ENCODE measurements around the gene NOCT. TPM values are rescaled to one million over a fixed set of nuclear protein-coding genes. Genes with fewer than 3 reads are reported as not detected.

NOCT gene
- total and polyA plus RNA-seq, 2 of the 8 experiments (the other 6 are each of a cell fraction or from before 2014, with no cell fraction given): 10.4 to 45.5 TPM

GRCh38 chr4:139015948-139016471 is 429 bp downstream of the NOCT start:
- Histone ChIP-seq H3K14ac (ENCODE audit: insufficient read length) (no peak overlapping the region), H2BK15ac (ENCODE audit: low read length) (no peak overlapping the region), H3K79me2 (ENCODE audit: control insufficient read depth in 1 of 2, insufficient read depth in 2 of 2, low read length in 2 of 2) (peaks cover 4 to 43% of the 10 kb centered on the region in 2 experiments), H2AFZ (ENCODE audit: low read length) (no peak overlapping the region), H2BK12ac (ENCODE audit: low read depth, low read length) (no peak overlapping the region), H3K27ac (ENCODE audit: low read depth, low read length) (peak overlapping the region; percentile 89; the same call in 1 of the 2 replicates), H3K79me1 (ENCODE audit: low read depth, low read length) (peaks cover 3% of the 10 kb centered on the region; the same call in 1 of the 2 replicates), H2BK5ac (ENCODE audit: low read depth, low read length) (no peak overlapping the region), H2BK120ac (replicated peaks; ENCODE audit: low read depth, low read length) (no peak overlapping the region), H3K9me3 (ENCODE audit: insufficient read depth in 2 of 2, low read depth in 1 of 2, low read length in 1 of 2) (no peaks in the 10 kb centered on the region), H2BK20ac (ENCODE audit: low read length) (no peak overlapping the region), H3K18ac (ENCODE audit: extremely low read depth, low read length) (peak overlapping the region; percentile 15), H4K91ac (replicated peaks; ENCODE audit: insufficient read length, low read length) (no peak overlapping the region), H3K27me3 (replicated peaks in 1 of 4; ENCODE audit: control insufficient read depth in 3 of 4, extremely low read depth in 1 of 4, insufficient read depth in 3 of 4, low read length in 3 of 4) (no peaks in the 10 kb centered on the region), H3K9ac (replicated peaks in 1 of 4; ENCODE audit: extremely low read depth in 1 of 4, low read depth in 3 of 4, low read length in 3 of 4) (peak overlapping the region; percentile 77 to 98 (median 85)), H3K56ac (replicated peaks; ENCODE audit: insufficient read length, low read depth, low read length) (peak overlapping the region; percentile 64), H3K4me1 (replicated peaks in 1 of 4; ENCODE audit: control insufficient read depth in 3 of 4, insufficient read depth in 4 of 4, low read length in 3 of 4) (peaks cover 17 to 26% (median 23%) of the 10 kb centered on the region in 4 experiments), H3K4me3 (ENCODE audit: extremely low read depth in 1 of 4, insufficient read depth in 2 of 4, low read depth in 3 of 4, low read length in 4 of 4) (peak overlapping the region; percentile 90 to 98 (median 92)), H4K20me1 (replicated peaks in 1 of 2; ENCODE audit: control insufficient read depth in 1 of 2, insufficient read depth in 2 of 2, low read length in 2 of 2) (peaks cover 2 to 8% of the 10 kb centered on the region in 2 experiments), H3K23me2 (ENCODE audit: low read depth, low read length) (peaks cover 4% of the 10 kb centered on the region; the same call in 1 of the 2 replicates), H3K4ac (replicated peaks; ENCODE audit: insufficient read length, low read depth, low read length) (peak overlapping the region; percentile 73), H4K5ac (ENCODE audit: insufficient read length, low read depth, low read length) (peak overlapping the region; percentile 62), H2AK5ac (ENCODE audit: low read depth, low read length) (no peak overlapping the region), H3K23ac (ENCODE audit: insufficient read length) (no peak overlapping the region), H4K8ac (ENCODE audit: extremely low read depth, insufficient read depth, low read length) (peak overlapping the region; percentile 62), H3K36me3 (ENCODE audit: control insufficient read depth in 2 of 4, insufficient read depth in 4 of 4, low read length in 3 of 4) (no peaks in the 10 kb centered on the region; a peak in 1 of 8 replicates), H3K4me2 (ENCODE audit: insufficient read depth in 1 of 2, low read depth in 2 of 2, low read length in 2 of 2) (peak overlapping the region; percentile 75 to 94)
- TF ChIP-seq POLR2A (IDR thresholded peaks at IDR 0.05; ENCODE audit: control extremely low read depth in 1 of 2, low read depth in 2 of 2, low read length in 2 of 2): peak in 1 of 2 experiments; percentile 8; a peak in 1 of 3 replicates
- no peak for TF ChIP-seq E2F6 (IDR thresholded peaks at IDR 0.05)
- TF ChIP-seq KDM4A (IDR thresholded peaks at IDR 0.05; ENCODE audit: low read depth, low read length, severe bottlenecking): peak; percentile 64
- TF ChIP-seq TAF7 (optimal IDR thresholded peaks at IDR 0.05; ENCODE audit: borderline replicate concordance, low read depth, low read length): peak; percentile 11
- TF ChIP-seq ZNF274 (IDR thresholded peaks at IDR 0.05; ENCODE audit: borderline replicate concordance, extremely low read depth, low read length): no peak
- TF ChIP-seq YY1 (IDR thresholded peaks at IDR 0.05; ENCODE audit: low read depth, low read length): 0 out of 2 replicates have a peak, but pooled peaks have one; percentile 41
- no peak for TF ChIP-seq SUZ12 (IDR thresholded peaks at IDR 0.05; ENCODE audit: low read length)
- peak; percentile 33 for TF ChIP-seq SAP30 (IDR thresholded peaks at IDR 0.05; ENCODE audit: insufficient read depth, insufficient replicate concordance, low read length)
- 1% methylated on average over 37 of the region's 55 CpGs; no CpG with 5 or more reads in 1 of the 2 experiments for WGBS, 2 experiments (ENCODE audit: extremely low coverage in 1 of 2, insufficient coverage in 1 of 2, insufficient read length in 1 of 2, insufficient replicate concordance in 2 of 2, low coverage in 1 of 2, low lambda C conversion rate in 2 of 2, missing lambda C conversion rate in 1 of 2)
- POLR2A ChIA-PET (ENCODE audit: partially characterized antibody): interaction anchor here (0.5 to 5.4 kb wide), 13 partner anchors 8 to 878 kb away, joined by 3 to 39 read pairs (median 4); no protein-coding TSS in a partner anchor
- FAIRE-seq (no peak), DNase-seq (ENCODE audit: low read depth in 1 of 2, low spot score in 2 of 2) (no peak)
- CTCF ChIA-PET (ENCODE audit: partially characterized antibody): interaction anchor here (0.6 to 3.4 kb wide), 3 partner anchors 14 to 1989 kb away, joined by 3 to 15 read pairs (median 3); no protein-coding TSS in a partner anchor

All from H1 (cell line).